HCT116 (cell line): ENCODE results near the gene ADAD2. TPM values are rescaled to one million over a fixed set of nuclear protein-coding genes. Genes with fewer than 3 reads are reported as not detected.

ENCODE experiments used
- ATAC-seq: fragments of 200-7000 bp; cut with Tn5 transposase; 2 replicates; pipeline ENCODE4 v1.9.1; 2020; ENCODE audit warnings: mild to moderate bottlenecking, moderate library complexity
- BruUV-seq: library from RNA; stranded (reverse); fragments of 400-500 nt; replicated peaks from 2 replicates; lab custom pipeline; 2021; lab: Mats Ljungman, UMichigan
- CTCF ChIA-PET: fragments of 300-600 bp; sonication (Branson Sonifier 250); formaldehyde crosslinking; loops from one replicate; lab custom pipeline; 2021; ENCODE audit warnings: antibody characterized with exemption; lab: Charles Lee
- POLR2A ChIA-PET: fragments of 300-600, 350-600 bp; sonication (Branson Sonifier 250); formaldehyde crosslinking; loops from one replicate; lab custom pipeline; 2021; ENCODE audit warnings: antibody characterized with exemption; lab: Charles Lee
- RAD21 ChIA-PET, 2 experiments: fragments of 300-600 bp; sonication (Branson Sonifier 250); formaldehyde crosslinking; loops; one replicate each; lab custom pipeline; 2023; ENCODE audit warnings: low total read pairs in 2 of 2; ENCODE audit not compliant: uncharacterized antibody in 2 of 2, unreplicated experiment in 2 of 2, low non-redundant PET in 1 of 2; lab: Charles Lee
- DNase-seq: peaks from one replicate; pipeline ENCODE4 v3.0.0-alpha.2; 2010; ENCODE audit warnings: low read depth, low spot score
- H2AFZ ChIP-seq: fragments of 200-600 bp; shearing (Covaris generic), sonication (generic); 2 replicates; pipeline ENCODE4 v1.6.1; 2017; ENCODE audit warnings: low read depth, mixed run types, mixed read lengths, antibody characterized with exemption, low read length; ENCODE audit not compliant: poor library complexity, severe bottlenecking
- H3K27ac ChIP-seq: 2 replicates; pipeline ENCODE4 v1.5.1; 2012; ENCODE audit warnings: low read depth, low read length
- H3K27me3 ChIP-seq: fragments of 200-600 bp; sonication (generic); 2 replicates; pipeline ENCODE4 v1.6.1; 2016; ENCODE audit warnings: mixed run types, low read length, mixed read lengths; ENCODE audit not compliant: insufficient read depth
- H3K36me3 ChIP-seq, 2 experiments: fragments of 200-500 bp in 1 of 2; fragments of 200-600 bp in 1 of 2; sonication (Bioruptor generic) in 1 of 2; sonication (generic) in 1 of 2; 2 replicates each; pipeline versions ENCODE4 v1.5.1 to v1.6.1; 2014 to 2016; ENCODE audit warnings: low read length in 2 of 2, inconsistent platforms in 1 of 2, mixed read lengths in 1 of 2, mixed run types in 1 of 2; ENCODE audit not compliant: insufficient read depth in 2 of 2, control insufficient read depth in 1 of 2
- H3K4me1 ChIP-seq, 2 experiments: fragments of 200-600 bp in 1 of 2; sonication (generic) in 1 of 2; 2 replicates each; pipeline versions ENCODE4 v1.5.1 to v1.6.1; 2012 to 2017; ENCODE audit warnings: low read length in 2 of 2, inconsistent platforms in 1 of 2, mild to moderate bottlenecking in 1 of 2, mixed read lengths in 1 of 2, mixed run types in 1 of 2, moderate library complexity in 1 of 2; ENCODE audit not compliant: insufficient read depth in 2 of 2, control insufficient read depth in 1 of 2
- H3K4me2 ChIP-seq: fragments of 200-600 bp; sonication (generic); 2 replicates; pipeline ENCODE4 v1.6.1; 2017; ENCODE audit warnings: mixed run types, low read length, mixed read lengths
- H3K4me3 ChIP-seq, 2 experiments: fragments of 200-600 bp in 1 of 2; sonication (generic) in 1 of 2; replicated peaks in 1 of 2; 2 replicates each; pipeline ENCODE4 v1.5.1; 2011 to 2016; ENCODE audit warnings: low read length in 2 of 2, control low read depth in 1 of 2, low read depth in 1 of 2, mild to moderate bottlenecking in 1 of 2, mixed read lengths in 1 of 2, mixed run types in 1 of 2
- H3K79me2 ChIP-seq: fragments of 200-600 bp; sonication (generic); 2 replicates; pipeline ENCODE4 v1.6.1; 2017; ENCODE audit warnings: mild to moderate bottlenecking, mixed run types, low read length, moderate library complexity, mixed read lengths; ENCODE audit not compliant: insufficient read depth
- H3K9ac ChIP-seq: fragments of 200-600 bp; sonication (generic); 2 replicates; pipeline ENCODE4 v1.6.1; 2016; ENCODE audit warnings: low read length, mixed read lengths
- H3K9me2 ChIP-seq: fragments of 200-600 bp; sonication (generic), shearing (Covaris generic); 2 replicates; pipeline ENCODE4 v1.6.1; 2017; ENCODE audit warnings: mixed run types, mild to moderate bottlenecking, moderate library complexity; ENCODE audit not compliant: insufficient read depth
- H3K9me3 ChIP-seq, 2 experiments: fragments of 200-500 bp in 1 of 2; fragments of 200-600 bp in 1 of 2; sonication (Bioruptor generic) in 1 of 2; sonication (generic) in 1 of 2; 2 replicates each; pipeline ENCODE4 v1.6.1; 2014 to 2017; ENCODE audit warnings: low read length in 2 of 2, mixed read lengths in 2 of 2, inconsistent platforms in 1 of 2, low read depth in 1 of 2, mild to moderate bottlenecking in 1 of 2, mixed run types in 1 of 2, moderate library complexity in 1 of 2; ENCODE audit not compliant: control insufficient read depth in 1 of 2, insufficient read depth in 1 of 2
- H4K20me1 ChIP-seq: fragments of 200-600 bp; sonication (generic), shearing (Covaris generic); 2 replicates; pipeline ENCODE4 v1.6.1; 2017; ENCODE audit warnings: mixed run types, mild to moderate bottlenecking, moderate library complexity; ENCODE audit not compliant: insufficient read depth
- CEBPB ChIP-seq: IDR thresholded peaks from 2 replicates; pipeline ENCODE4 v1.6.1; 2012; ENCODE audit warnings: low read depth
- EGR1 ChIP-seq: IDR thresholded peaks from 2 replicates; pipeline ENCODE4 v1.6.1; 2012; ENCODE audit warnings: low read depth
- ELF1 ChIP-seq: IDR thresholded peaks from 2 replicates; pipeline ENCODE4 v1.6.1; 2012; ENCODE audit warnings: low read depth, borderline replicate concordance
- EZH2phosphoT487 ChIP-seq: fragments of 200-600 bp; IDR thresholded peaks from 2 replicates; pipeline ENCODE4 v1.6.1; 2018; ENCODE audit warnings: antibody characterized with exemption, borderline replicate concordance
- JUND ChIP-seq: IDR thresholded peaks from 2 replicates; pipeline ENCODE4 v1.6.1; 2012
- POLR2A ChIP-seq: IDR thresholded peaks from 2 replicates; pipeline ENCODE4 v1.7.0; 2011; ENCODE audit warnings: borderline replicate concordance; ENCODE audit not compliant: insufficient read depth, insufficient read length; ENCODE audit errors: extremely low read depth
- POLR2AphosphoS5 ChIP-seq: IDR thresholded peaks from 2 replicates; pipeline ENCODE4 v1.6.1; 2011; ENCODE audit warnings: mild to moderate bottlenecking, low read depth, low read length, moderate library complexity
- SIN3A ChIP-seq: IDR thresholded peaks from 2 replicates; pipeline ENCODE4 v1.6.1; 2012; ENCODE audit warnings: low read depth
- TCF7L2 ChIP-seq: IDR thresholded peaks from 2 replicates; pipeline ENCODE4 v1.7.0; 2011; ENCODE audit warnings: borderline replicate concordance, inconsistent platforms; ENCODE audit not compliant: insufficient read depth, insufficient read length; ENCODE audit errors: extremely low read depth
- ZFX ChIP-seq: fragments of 450-650 bp; IDR thresholded peaks from 2 replicates; pipeline ENCODE4 v1.6.1; 2017
- intact Hi-C: fragments of 100-400 bp; cut with micrococcal nuclease; formaldehyde crosslinking; loops from 2 replicates; pipeline ENCODE4 v1.10.0; 2022
- total RNA-seq: library from RNA; stranded (reverse); gene quantifications from one replicate; pipeline ENCODE4 v1.2.1, GENCODE V29; 2021; ENCODE audit not compliant: unreplicated experiment
- TF ChIP-seq, protein P1 (sequence below): IDR thresholded peaks from 2 replicates; pipeline ENCODE4 v1.6.1; 2012
- TF ChIP-seq, protein P2 (sequence below): IDR thresholded peaks from 2 replicates; pipeline ENCODE4 v1.6.1; 2012
- TF ChIP-seq, protein P3 (sequence below): IDR thresholded peaks from 2 replicates; pipeline ENCODE4 v1.6.1; 2011; ENCODE audit warnings: mild to moderate bottlenecking, low read length, moderate library complexity; ENCODE audit not compliant: insufficient replicate concordance; ENCODE audit errors: extremely low read depth
- TF ChIP-seq, protein P4 (sequence below): IDR thresholded peaks from 2 replicates; pipeline ENCODE4 v1.6.1; 2012; ENCODE audit warnings: low read depth

ADAD2 gene
- total RNA-seq, 1 experiment from 2014 or later, result not detected

DNA sequence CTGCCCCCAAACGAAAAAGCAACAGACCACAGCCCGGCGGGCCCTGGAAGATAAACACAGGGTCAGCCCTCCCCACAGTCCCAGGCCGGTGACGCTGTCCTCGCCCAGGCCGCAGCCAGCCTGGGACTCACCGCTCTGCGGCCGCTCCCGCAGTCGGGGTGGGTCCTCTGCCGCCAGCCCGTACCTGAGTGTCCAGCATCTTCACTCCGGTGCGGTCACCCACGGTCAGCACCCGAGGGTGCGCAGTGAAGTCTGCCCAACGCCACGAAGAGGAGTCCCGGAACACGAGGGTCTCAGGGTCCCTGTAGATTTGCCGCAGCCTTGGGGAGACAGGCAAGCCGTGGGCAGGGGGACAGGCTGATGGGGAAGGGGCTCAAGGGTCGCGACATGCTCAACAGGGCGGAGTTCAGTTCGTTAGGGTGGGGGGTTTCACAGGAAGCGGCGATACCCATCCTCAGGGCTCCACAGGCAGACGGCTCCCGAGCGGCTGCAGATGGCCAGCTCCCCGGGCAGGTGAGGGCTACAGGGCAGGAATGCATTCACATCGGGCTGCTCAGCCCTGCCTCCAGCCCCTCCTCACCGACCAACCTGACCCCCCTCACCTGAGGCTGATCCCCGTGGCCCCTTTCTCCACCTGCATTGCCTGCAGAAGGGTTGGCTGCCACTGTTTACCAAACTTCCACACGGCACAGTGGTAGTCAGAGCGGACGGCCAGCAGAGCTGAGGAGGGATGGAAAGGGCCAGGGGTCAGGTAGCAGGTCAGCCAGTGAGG is 9.6 kb upstream of the ADAD2 start:
- no peak for DNase-seq
- Histone ChIP-seq H2AFZ (no peak overlapping the region), H4K20me1 (no peaks in the 10 kb centered on the region), H3K79me2 (peaks cover 41% of the 10 kb centered on the region), H3K36me3 (peaks cover 33 to 54% of the 10 kb centered on the region in 2 experiments; a peak in 3 of 4 replicates), H3K27me3 (no peaks in the 10 kb centered on the region), H3K4me3 (no peak overlapping the region), H3K9me2 (no peaks in the 10 kb centered on the region), H3K4me2 (no peak overlapping the region), H3K9ac (no peak overlapping the region), H3K9me3 (no peaks in the 10 kb centered on the region), H3K27ac (no peak overlapping the region), H3K4me1 (peaks cover 9 to 29% of the 10 kb centered on the region in 2 experiments; a peak in 3 of 4 replicates)
- no peak for TF ChIP-seq JUND
- TF ChIP-seq TCF7L2, result no peak
- TF ChIP-seq EZH2phosphoT487, result no peak
- TF ChIP-seq, protein P1, sequence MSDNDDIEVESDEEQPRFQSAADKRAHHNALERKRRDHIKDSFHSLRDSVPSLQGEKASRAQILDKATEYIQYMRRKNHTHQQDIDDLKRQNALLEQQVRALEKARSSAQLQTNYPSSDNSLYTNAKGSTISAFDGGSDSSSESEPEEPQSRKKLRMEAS, result no peak
- no peak for TF ChIP-seq POLR2AphosphoS5
- no peak for TF ChIP-seq ELF1
- no peak for TF ChIP-seq CEBPB
- TF ChIP-seq EGR1, result no peak
- TF ChIP-seq SIN3A, result no peak
- TF ChIP-seq, protein P2, sequence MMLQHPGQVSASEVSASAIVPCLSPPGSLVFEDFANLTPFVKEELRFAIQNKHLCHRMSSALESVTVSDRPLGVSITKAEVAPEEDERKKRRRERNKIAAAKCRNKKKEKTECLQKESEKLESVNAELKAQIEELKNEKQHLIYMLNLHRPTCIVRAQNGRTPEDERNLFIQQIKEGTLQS, result no peak
- TF ChIP-seq, protein P3, sequence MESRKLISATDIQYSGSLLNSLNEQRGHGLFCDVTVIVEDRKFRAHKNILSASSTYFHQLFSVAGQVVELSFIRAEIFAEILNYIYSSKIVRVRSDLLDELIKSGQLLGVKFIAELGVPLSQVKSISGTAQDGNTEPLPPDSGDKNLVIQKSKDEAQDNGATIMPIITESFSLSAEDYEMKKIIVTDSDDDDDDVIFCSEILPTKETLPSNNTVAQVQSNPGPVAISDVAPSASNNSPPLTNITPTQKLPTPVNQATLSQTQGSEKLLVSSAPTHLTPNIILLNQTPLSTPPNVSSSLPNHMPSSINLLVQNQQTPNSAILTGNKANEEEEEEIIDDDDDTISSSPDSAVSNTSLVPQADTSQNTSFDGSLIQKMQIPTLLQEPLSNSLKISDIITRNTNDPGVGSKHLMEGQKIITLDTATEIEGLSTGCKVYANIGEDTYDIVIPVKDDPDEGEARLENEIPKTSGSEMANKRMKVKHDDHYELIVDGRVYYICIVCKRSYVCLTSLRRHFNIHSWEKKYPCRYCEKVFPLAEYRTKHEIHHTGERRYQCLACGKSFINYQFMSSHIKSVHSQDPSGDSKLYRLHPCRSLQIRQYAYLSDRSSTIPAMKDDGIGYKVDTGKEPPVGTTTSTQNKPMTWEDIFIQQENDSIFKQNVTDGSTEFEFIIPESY, result no peak
- no peak for TF ChIP-seq ZFX
- TF ChIP-seq, protein P4, sequence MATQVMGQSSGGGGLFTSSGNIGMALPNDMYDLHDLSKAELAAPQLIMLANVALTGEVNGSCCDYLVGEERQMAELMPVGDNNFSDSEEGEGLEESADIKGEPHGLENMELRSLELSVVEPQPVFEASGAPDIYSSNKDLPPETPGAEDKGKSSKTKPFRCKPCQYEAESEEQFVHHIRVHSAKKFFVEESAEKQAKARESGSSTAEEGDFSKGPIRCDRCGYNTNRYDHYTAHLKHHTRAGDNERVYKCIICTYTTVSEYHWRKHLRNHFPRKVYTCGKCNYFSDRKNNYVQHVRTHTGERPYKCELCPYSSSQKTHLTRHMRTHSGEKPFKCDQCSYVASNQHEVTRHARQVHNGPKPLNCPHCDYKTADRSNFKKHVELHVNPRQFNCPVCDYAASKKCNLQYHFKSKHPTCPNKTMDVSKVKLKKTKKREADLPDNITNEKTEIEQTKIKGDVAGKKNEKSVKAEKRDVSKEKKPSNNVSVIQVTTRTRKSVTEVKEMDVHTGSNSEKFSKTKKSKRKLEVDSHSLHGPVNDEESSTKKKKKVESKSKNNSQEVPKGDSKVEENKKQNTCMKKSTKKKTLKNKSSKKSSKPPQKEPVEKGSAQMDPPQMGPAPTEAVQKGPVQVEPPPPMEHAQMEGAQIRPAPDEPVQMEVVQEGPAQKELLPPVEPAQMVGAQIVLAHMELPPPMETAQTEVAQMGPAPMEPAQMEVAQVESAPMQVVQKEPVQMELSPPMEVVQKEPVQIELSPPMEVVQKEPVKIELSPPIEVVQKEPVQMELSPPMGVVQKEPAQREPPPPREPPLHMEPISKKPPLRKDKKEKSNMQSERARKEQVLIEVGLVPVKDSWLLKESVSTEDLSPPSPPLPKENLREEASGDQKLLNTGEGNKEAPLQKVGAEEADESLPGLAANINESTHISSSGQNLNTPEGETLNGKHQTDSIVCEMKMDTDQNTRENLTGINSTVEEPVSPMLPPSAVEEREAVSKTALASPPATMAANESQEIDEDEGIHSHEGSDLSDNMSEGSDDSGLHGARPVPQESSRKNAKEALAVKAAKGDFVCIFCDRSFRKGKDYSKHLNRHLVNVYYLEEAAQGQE, result no peak
- TF ChIP-seq POLR2A, result no peak
- CTCF ChIA-PET, result no interaction called here
- no peak for ATAC-seq
- RAD21 ChIA-PET, result no interaction called here
- POLR2A ChIA-PET, result no interaction called here
- intact Hi-C loops, result loop anchor here (10.0 kb wide), 1 partner anchor 303 kb away; no protein-coding TSS in a partner anchor
- BruUV-seq, result no TSS peak
